Mesodermal cell (in vitro differentiated cells): ENCODE results near the gene SCGB3A1. TPM values are rescaled to one million over a fixed set of nuclear protein-coding genes. Genes with fewer than 3 reads are reported as not detected.
A peak's percentile ranks its signal among the peaks of the same experiment; 100 is the strongest.

Source experiments
- H3K27ac ChIP-seq: 2 replicates; pipeline ENCODE4 v1.7.0; 2013; ENCODE audit warnings: mild to moderate bottlenecking, low read depth, low read length, moderate library complexity; ENCODE audit not compliant: severe bottlenecking
- H3K36me3 ChIP-seq: 2 replicates; pipeline ENCODE4 v1.7.1; 2013; ENCODE audit warnings: mild to moderate bottlenecking, low read length, moderate library complexity; ENCODE audit not compliant: control insufficient read depth, insufficient read depth
- H3K4me1 ChIP-seq: one replicate; pipeline ENCODE4 v1.7.1; 2013; ENCODE audit warnings: mild to moderate bottlenecking, low read length; ENCODE audit not compliant: insufficient read depth, control insufficient read depth, poor library complexity, severe bottlenecking
- H3K4me3 ChIP-seq: 2 replicates; pipeline ENCODE4 v1.7.0; 2013; ENCODE audit warnings: low read length, control low read depth, mild to moderate bottlenecking; ENCODE audit not compliant: insufficient read depth, poor library complexity, severe bottlenecking; ENCODE audit errors: extremely low read depth
- H3K9me3 ChIP-seq: 2 replicates; pipeline ENCODE4 v1.7.1; 2013; ENCODE audit warnings: mild to moderate bottlenecking, low read length, moderate library complexity; ENCODE audit not compliant: control insufficient read depth
- WGBS, 2 experiments: methylation state at CpG; one replicate each; pipeline ENCODE4 v1.1.5; 2013; ENCODE audit warnings: missing lambda C conversion rate in 2 of 2; ENCODE audit not compliant: insufficient coverage in 2 of 2; 5-methylcytosine and 5-hydroxymethylcytosine counted together
- polyA plus RNA-seq, 2 experiments: library from polyadenylated mRNA; stranded (reverse); fragments of 50-300 nt; gene quantifications; one replicate each; pipeline ENCODE4 v1.2.3, GENCODE V29; 2013

SCGB3A1 gene
- 0.92 TPM for polyA plus RNA-seq (2013, experiment 1 of 2)
- polyA plus RNA-seq (2013, experiment 2 of 2) = 1.0 TPM

GRCh38 chr5:180591311-180591887 is at the start of gene SCGB3A1:
Gene SCGB3A1, minus strand, starts transcription at chr5:180591499. Its CDS starts 37 bp downstream, at chr5:180591462.
- Histone ChIP-seq H3K4me3 (peak within 1 kb of the TSS; percentile 28), H3K27ac (no peak within 1 kb of the TSS), H3K4me1 (no peaks in the 10 kb centered on the region), H3K36me3 (no peaks in the 10 kb centered on the region), H3K9me3 (no peaks in the 10 kb centered on the region)
- WGBS, 2 experiments = 9 to 16% methylated on average over 42 to 56 of the region's 60 CpGs

- Histone ChIP-seq H3K36me3 (no peaks in the 10 kb centered on the region), H3K27ac (no peak overlapping the region), H3K4me1 (peaks cover 4% of the 10 kb centered on the region), H3K9me3 (no peaks in the 10 kb centered on the region), H3K4me3 (no peak overlapping the region)
- WGBS, 2 experiments = 91 to 92% methylated on average over 6 of the region's 6 CpGs
These were observed 49.2 kb upstream of the SCGB3A1 start for GRCh38 chr5:180640611-180640860.

- Histone ChIP-seq H3K36me3 (no peaks in the 10 kb centered on the region), H3K4me3 (no peak overlapping the region), H3K4me1 (peaks cover 4% of the 10 kb centered on the region), H3K27ac (no peak overlapping the region), H3K9me3 (no peaks in the 10 kb centered on the region)
- WGBS, 2 experiments = 84 to 87% methylated on average over 27 of the region's 27 CpGs
These were observed 48.7 kb upstream of the SCGB3A1 start for GRCh38 chr5:180639741-180640610.

- no peak overlapping the region for H3K27ac ChIP-seq
- H3K4me3 ChIP-seq = no peak overlapping the region
- 50 to 65% methylated on average over 2 to 3 of the region's 3 CpGs for WGBS, 2 experiments
These were observed 48.0 kb upstream of the SCGB3A1 start for GRCh38 chr5:180639287-180639686.

GRCh38 chr5:180637962-180638680 is 46.8 kb upstream of the SCGB3A1 start:
- 80 to 84% methylated on average over 19 to 20 of the region's 20 CpGs for WGBS, 2 experiments
- H3K4me1 ChIP-seq = peaks cover 4% of the 10 kb centered on the region
- no peak overlapping the region for H3K4me3 ChIP-seq
- H3K9me3 ChIP-seq = no peaks in the 10 kb centered on the region
- no peaks in the 10 kb centered on the region for H3K36me3 ChIP-seq
- no peak overlapping the region for H3K27ac ChIP-seq

More at GRCh38 chr5:180639287-180639686, 48.0 kb upstream of the SCGB3A1 start:
- Histone ChIP-seq H3K4me1 (peaks cover 4% of the 10 kb centered on the region), H3K36me3 (no peaks in the 10 kb centered on the region), H3K9me3 (no peaks in the 10 kb centered on the region)

GRCh38 chr5:180636403-180637075 is 45.2 kb upstream of the SCGB3A1 start:
- H3K36me3 ChIP-seq = no peaks in the 10 kb centered on the region
- H3K4me3 ChIP-seq = no peak overlapping the region
- 73 to 77% methylated on average over 15 to 17 of the region's 18 CpGs for WGBS, 2 experiments
- no peak overlapping the region for H3K27ac ChIP-seq
- no peaks in the 10 kb centered on the region for H3K9me3 ChIP-seq
- H3K4me1 ChIP-seq = peaks cover 8% of the 10 kb centered on the region

GRCh38 chr5:180636016-180636402 is 44.7 kb upstream of the SCGB3A1 start:
- Histone ChIP-seq H3K4me1 (peaks cover 8% of the 10 kb centered on the region), H3K4me3 (no peak overlapping the region), H3K9me3 (no peaks in the 10 kb centered on the region), H3K36me3 (no peaks in the 10 kb centered on the region), H3K27ac (no peak overlapping the region)
- 92 to 96% methylated on average over 6 to 8 of the region's 8 CpGs for WGBS, 2 experiments

GRCh38 chr5:180633283-180634177 is 42.2 kb upstream of the SCGB3A1 start:
- peaks cover 8% of the 10 kb centered on the region for H3K4me1 ChIP-seq
- no peak overlapping the region for H3K4me3 ChIP-seq
- H3K9me3 ChIP-seq = no peaks in the 10 kb centered on the region
- no peak overlapping the region for H3K27ac ChIP-seq
- WGBS, 2 experiments = 77 to 95% methylated on average over 7 to 8 of the region's 14 CpGs
- no peaks in the 10 kb centered on the region for H3K36me3 ChIP-seq

- Histone ChIP-seq H3K4me3 (no peak overlapping the region), H3K27ac (no peak overlapping the region), H3K4me1 (peaks cover 8% of the 10 kb centered on the region), H3K36me3 (no peaks in the 10 kb centered on the region), H3K9me3 (no peaks in the 10 kb centered on the region)
- 87 to 95% methylated on average over 5 to 10 of the region's 10 CpGs for WGBS, 2 experiments
These were observed 41.5 kb upstream of the SCGB3A1 start for GRCh38 chr5:180632768-180633167.
